Measurements from ENCODE around the gene IFT27.
"Not testable (repeated sequence)": the region's sequence is repeated elsewhere in the genome, so short reads cannot be mapped to it uniquely, and the experiment has no call there.

The IFT27 gene

DNA sequence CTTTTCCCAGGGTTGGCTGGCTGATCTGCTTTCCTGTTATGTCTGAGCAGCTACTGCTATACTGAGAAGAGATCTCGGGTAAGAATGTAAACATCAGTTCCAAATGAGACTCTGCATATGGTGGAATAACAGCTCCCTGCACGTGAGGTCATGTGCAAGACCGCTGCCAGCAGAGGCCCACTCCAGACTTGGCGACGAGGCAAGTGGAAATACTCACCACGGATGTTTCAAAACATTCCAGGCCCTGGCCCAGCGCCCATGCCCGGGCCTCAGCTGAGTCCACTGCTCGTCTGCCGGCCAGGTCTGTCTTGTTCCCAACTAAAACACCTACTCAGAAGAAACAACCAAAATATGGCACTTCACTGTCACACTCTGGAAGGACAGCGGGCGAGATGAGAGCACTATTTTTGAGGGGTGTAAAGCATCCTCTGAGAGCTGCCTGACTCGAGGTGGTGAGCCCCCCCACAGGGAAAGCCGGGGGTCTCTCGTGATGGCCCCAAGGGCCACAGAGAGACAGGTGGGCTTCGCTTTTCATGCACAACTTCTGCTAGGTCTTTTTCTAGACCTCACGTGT is 13.1 kb downstream of the IFT27 start:
- no peak overlapping the region for H3K27ac ChIP-seq (ENCODE audit: low read depth, low read length)
- no peaks in the 10 kb centered on the region for H3K9me3 ChIP-seq (ENCODE audit: low read length)
- no peak overlapping the region for H3K4me3 ChIP-seq (ENCODE audit: low read depth in 1 of 2, low read length in 2 of 2)
- H3K27me3 ChIP-seq (ENCODE audit: control insufficient read depth in 1 of 2, insufficient read depth in 2 of 2, low read length in 2 of 2) = no peaks in the 10 kb centered on the region
- H3K4me1 ChIP-seq (ENCODE audit: insufficient read depth, low read length) = peaks cover 34% of the 10 kb centered on the region
- peaks cover 8% of the 10 kb centered on the region for H3K36me3 ChIP-seq (ENCODE audit: insufficient read depth, low read length)
- no peak overlapping the region for H3K9ac ChIP-seq (ENCODE audit: low read length)

DNA sequence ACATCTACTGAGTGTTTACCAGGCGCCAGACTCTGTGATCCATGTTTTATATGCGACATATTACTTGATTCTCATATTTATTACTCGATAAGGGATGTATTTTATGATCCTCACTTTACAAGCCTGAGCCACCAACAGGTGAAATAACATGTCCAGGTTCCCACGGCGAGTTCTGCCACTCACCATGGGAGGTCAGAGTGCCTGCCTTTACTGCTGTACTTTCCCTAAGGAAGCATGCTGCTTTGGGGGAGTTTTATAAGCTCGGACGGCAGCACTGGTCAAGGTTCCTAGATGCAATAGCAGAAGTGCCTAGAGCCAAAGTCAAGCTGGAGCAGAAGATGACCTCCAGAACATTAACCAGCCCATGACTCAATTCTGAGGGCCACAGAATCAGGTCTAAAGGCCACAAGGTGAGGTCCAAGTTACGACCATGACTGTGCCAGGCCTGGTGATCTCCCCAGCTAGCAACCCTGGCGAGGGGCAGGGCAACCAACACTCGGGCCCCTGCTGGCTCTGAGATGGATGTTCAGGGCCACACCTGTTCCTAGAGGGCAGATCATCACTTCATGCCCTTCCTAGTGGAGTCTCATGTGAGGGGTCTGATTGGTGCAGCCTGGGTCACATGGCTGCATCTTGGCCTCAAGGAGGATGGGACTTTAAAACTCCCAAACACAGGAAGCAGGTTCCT is 14.2 kb downstream of the IFT27 start:
- no peaks in the 10 kb centered on the region for H3K9me3 ChIP-seq (ENCODE audit: low read length)
- no peak overlapping the region for H3K27ac ChIP-seq (ENCODE audit: low read depth, low read length)
- H3K36me3 ChIP-seq (ENCODE audit: insufficient read depth, low read length) = no peaks in the 10 kb centered on the region
- H3K27me3 ChIP-seq (ENCODE audit: control insufficient read depth in 1 of 2, insufficient read depth in 2 of 2, low read length in 2 of 2) = no peaks in the 10 kb centered on the region
- no peak overlapping the region for H3K9ac ChIP-seq (ENCODE audit: low read length)
- peaks cover 34% of the 10 kb centered on the region for H3K4me1 ChIP-seq (ENCODE audit: insufficient read depth, low read length)
- H3K4me3 ChIP-seq (ENCODE audit: low read depth in 1 of 2, low read length in 2 of 2) = no peak overlapping the region

DNA sequence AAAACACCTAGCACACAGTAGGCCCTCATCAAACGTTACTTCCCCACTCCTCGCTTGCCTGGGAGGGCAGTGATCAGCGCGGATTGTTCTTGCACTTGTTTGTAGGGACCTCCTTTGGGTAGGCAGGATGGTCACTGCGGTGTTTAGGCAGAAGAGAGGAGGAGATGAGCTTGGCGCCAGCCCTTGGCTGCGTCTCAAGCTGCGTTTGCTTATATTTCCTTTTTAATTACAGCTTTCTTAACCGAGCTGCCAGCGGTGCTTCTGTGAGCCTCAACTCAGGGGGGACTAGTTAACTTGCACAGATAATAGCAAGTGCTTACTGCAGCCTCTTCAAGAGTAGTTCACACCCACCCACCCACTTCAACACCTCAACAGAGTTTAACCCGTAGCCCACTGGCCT is 15.1 kb downstream of the IFT27 start:
- Histone ChIP-seq H3K4me3 (ENCODE audit: low read depth in 1 of 2, low read length in 2 of 2) (no peak overlapping the region), H3K27me3 (ENCODE audit: control insufficient read depth in 1 of 2, insufficient read depth in 2 of 2, low read length in 2 of 2) (peaks cover 0 to 7% of the 10 kb centered on the region in 2 donors), H3K27ac (ENCODE audit: low read depth, low read length) (no peak overlapping the region), H3K4me1 (ENCODE audit: insufficient read depth, low read length) (peaks cover 34% of the 10 kb centered on the region), H3K36me3 (ENCODE audit: insufficient read depth, low read length) (no peaks in the 10 kb centered on the region), H3K9me3 (ENCODE audit: low read length) (no peaks in the 10 kb centered on the region), H3K9ac (ENCODE audit: low read length) (no peak overlapping the region)

DNA sequence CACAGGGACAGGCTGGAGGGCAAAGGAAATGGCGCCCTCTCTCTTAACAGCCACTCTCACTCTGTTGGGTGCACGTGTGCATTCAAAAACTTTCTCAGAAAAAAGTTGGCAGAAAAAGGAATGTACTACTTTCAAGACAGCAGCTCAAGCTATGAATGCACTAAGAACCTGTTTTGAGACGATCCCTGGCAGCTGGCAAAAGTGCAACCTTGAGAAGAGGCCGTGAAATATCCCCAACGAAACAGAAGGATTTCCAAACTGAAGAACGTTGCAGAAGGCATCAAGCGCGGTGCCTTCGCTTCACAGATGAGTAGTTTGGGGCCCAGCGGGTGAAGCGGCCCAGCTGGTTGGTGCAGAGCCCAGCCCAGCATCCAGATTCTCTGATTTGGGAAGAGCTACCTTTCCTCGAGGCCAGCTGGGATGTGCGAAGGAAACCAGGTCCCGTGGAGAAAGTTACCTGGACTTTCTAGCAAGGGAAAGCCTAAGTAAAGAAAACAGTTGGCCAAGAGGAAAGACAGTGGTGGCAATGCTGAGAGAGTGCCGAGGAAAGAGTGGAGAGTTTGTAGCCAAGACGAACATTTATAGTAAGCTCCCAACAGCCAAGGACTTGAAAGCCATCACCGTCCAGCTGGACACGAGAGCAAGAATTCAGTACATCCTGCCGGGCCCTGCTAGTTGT is 16.3 kb downstream of the IFT27 start:
- Histone ChIP-seq H3K4me3 (ENCODE audit: low read depth in 1 of 2, low read length in 2 of 2) (no peak overlapping the region), H3K4me1 (ENCODE audit: insufficient read depth, low read length) (peaks cover 34% of the 10 kb centered on the region), H3K9me3 (ENCODE audit: low read length) (no peaks in the 10 kb centered on the region), H3K36me3 (ENCODE audit: insufficient read depth, low read length) (no peaks in the 10 kb centered on the region), H3K27me3 (ENCODE audit: control insufficient read depth in 1 of 2, insufficient read depth in 2 of 2, low read length in 2 of 2) (peaks cover 0 to 11% of the 10 kb centered on the region in 2 donors), H3K27ac (ENCODE audit: low read depth, low read length) (no peak overlapping the region), H3K9ac (ENCODE audit: low read length) (no peak overlapping the region)

DNA sequence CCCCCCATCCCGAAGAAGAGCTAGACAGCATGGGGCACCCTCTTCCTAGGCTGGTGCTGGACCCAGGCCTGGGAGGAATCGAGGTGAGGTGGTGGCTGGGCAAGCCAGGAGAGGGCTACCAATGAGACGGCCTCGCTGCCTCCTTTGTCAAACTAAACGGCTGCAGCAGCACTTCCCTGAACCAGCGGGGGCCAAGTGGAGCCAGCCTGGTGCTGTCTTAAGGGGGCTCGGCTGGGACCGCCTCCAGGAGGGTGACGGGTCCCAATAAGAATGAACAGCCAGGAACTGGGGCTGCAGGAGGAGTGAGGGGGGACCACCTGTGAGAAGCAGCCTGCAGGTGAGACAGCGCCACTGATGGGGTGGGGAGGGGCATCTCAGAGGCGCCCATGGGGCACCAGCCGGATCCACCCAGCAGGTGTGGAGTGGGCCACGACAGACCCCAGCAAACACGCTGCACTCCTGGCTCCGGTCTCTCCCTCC is 17.1 kb downstream of the IFT27 start:
- Histone ChIP-seq H3K9ac (ENCODE audit: low read length) (no peak overlapping the region), H3K4me1 (ENCODE audit: insufficient read depth, low read length) (peaks cover 34% of the 10 kb centered on the region), H3K27ac (ENCODE audit: low read depth, low read length) (no peak overlapping the region), H3K9me3 (ENCODE audit: low read length) (no peaks in the 10 kb centered on the region), H3K27me3 (ENCODE audit: control insufficient read depth in 1 of 2, insufficient read depth in 2 of 2, low read length in 2 of 2) (peaks cover 0 to 15% of the 10 kb centered on the region in 2 donors), H3K4me3 (ENCODE audit: low read depth in 1 of 2, low read length in 2 of 2) (no peak overlapping the region), H3K36me3 (ENCODE audit: insufficient read depth, low read length) (no peaks in the 10 kb centered on the region)

DNA sequence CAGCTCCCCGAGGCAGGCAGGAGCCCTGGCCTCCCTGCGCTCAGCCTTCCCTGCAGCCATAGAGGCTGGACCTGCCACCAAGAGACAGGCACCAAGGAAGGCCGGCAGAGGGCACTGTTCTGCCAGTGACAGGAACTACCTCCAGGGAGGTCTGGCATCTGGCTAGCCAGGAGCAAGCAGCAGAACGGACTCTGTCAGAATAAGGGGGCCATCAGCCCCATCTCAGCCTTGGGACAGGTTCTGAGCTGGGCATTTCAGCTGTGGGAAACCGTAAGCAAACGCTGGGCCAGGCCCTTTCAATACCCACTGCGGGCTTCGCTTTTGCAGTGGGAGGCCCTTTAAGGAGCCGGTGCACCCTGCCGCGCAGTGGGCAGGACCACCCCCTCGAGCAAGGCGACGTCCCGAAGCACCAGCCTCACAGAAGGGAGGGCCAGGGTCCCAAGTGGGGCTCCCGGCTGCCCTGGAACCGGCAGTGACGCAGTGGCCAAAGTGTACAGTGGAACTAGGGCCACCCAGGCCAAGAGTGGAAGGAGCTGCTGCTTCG is 18.2 kb downstream of the IFT27 start:
- Histone ChIP-seq H3K9me3 (ENCODE audit: low read length) (no peaks in the 10 kb centered on the region), H3K36me3 (ENCODE audit: insufficient read depth, low read length) (no peaks in the 10 kb centered on the region), H3K4me1 (ENCODE audit: insufficient read depth, low read length) (peaks cover 24% of the 10 kb centered on the region), H3K27me3 (ENCODE audit: control insufficient read depth in 1 of 2, insufficient read depth in 2 of 2, low read length in 2 of 2) (peaks cover 8 to 20% of the 10 kb centered on the region in 2 donors), H3K4me3 (ENCODE audit: low read depth in 1 of 2, low read length in 2 of 2) (no peak overlapping the region), H3K27ac (ENCODE audit: low read depth, low read length) (no peak overlapping the region), H3K9ac (ENCODE audit: low read length) (no peak overlapping the region)

DNA sequence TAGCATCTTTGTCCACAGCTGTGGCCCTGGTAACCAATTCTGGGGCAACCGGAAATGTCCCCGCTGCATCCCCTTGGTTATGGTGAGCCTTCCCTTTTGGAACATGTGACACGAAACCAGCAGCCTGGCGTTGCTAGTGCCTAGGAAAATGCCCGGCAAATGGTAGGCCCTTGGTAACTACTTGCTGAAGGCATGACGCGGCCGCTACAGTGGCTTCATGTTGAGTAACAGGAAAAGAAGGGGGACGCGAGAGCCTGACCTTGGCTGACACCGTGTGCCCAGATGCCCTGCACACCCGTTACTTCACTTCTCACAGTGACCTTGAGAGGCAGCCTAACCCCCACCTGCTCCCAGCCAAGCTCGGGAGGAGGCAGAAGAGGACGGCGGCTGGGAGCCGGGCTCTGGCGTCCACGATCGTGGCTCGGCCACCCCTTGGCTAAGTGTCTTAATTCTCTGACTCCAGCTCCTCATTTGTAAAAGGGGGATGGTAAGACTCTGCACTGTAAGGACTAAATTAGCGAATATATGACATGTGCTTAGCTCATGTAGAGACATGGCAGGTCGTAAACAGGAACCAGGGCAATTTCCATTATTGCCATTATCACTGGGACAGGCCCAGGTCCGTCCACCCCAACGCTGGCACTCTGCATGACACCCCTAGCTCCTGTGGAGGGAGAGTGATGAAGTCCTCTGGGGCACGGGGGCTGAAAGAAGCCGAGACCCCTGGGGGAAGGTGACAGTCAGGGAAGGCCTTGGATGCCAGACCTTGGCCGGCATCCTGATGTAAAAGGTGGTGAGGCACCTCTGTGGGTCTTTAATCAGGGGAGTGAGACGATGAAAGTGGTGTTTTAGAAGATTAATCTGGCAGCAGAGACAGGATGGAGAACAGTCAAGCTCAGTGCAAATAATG is 18.9 kb downstream of the IFT27 start:
- H3K4me3 ChIP-seq (ENCODE audit: low read depth in 1 of 2, low read length in 2 of 2) = no peak overlapping the region
- H3K27me3 ChIP-seq (ENCODE audit: control insufficient read depth in 1 of 2, insufficient read depth in 2 of 2, low read length in 2 of 2) = peaks cover 8 to 27% of the 10 kb centered on the region in 2 donors
- no peaks in the 10 kb centered on the region for H3K36me3 ChIP-seq (ENCODE audit: insufficient read depth, low read length)
- no peak overlapping the region for H3K27ac ChIP-seq (ENCODE audit: low read depth, low read length)
- no peaks in the 10 kb centered on the region for H3K9me3 ChIP-seq (ENCODE audit: low read length)
- no peak overlapping the region for H3K9ac ChIP-seq (ENCODE audit: low read length)
- peaks cover 16% of the 10 kb centered on the region for H3K4me1 ChIP-seq (ENCODE audit: insufficient read depth, low read length)

DNA sequence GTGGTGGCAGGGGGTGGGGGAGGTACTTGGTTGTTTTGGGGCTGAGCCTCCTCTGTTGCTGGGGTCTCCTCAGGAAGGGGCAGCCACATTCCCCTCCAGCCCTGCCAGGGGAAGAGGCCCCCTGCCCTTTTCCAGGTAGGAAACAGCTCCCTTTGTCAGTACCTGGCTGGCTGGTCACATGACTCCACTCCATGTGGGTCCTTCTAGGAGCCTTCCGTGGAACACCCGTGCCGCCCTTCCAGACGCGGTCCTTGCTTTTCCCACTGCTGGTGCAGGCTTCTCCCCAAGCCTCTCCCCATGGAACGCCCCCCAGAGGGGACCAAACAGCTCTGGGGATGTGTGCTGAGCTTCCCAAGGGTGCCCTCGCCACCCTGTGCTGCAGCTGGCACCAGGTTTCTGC is 19.9 kb downstream of the IFT27 start:
- no peak overlapping the region for H3K4me3 ChIP-seq (ENCODE audit: low read depth in 1 of 2, low read length in 2 of 2)
- H3K27ac ChIP-seq (ENCODE audit: low read depth, low read length) = no peak overlapping the region
- H3K4me1 ChIP-seq (ENCODE audit: insufficient read depth, low read length) = peaks cover 8% of the 10 kb centered on the region
- H3K9ac ChIP-seq (ENCODE audit: low read length) = no peak overlapping the region
- no peaks in the 10 kb centered on the region for H3K9me3 ChIP-seq (ENCODE audit: low read length)
- peaks cover 8 to 27% of the 10 kb centered on the region in 2 donors for H3K27me3 ChIP-seq (ENCODE audit: control insufficient read depth in 1 of 2, insufficient read depth in 2 of 2, low read length in 2 of 2)
- H3K36me3 ChIP-seq (ENCODE audit: insufficient read depth, low read length) = no peaks in the 10 kb centered on the region

DNA sequence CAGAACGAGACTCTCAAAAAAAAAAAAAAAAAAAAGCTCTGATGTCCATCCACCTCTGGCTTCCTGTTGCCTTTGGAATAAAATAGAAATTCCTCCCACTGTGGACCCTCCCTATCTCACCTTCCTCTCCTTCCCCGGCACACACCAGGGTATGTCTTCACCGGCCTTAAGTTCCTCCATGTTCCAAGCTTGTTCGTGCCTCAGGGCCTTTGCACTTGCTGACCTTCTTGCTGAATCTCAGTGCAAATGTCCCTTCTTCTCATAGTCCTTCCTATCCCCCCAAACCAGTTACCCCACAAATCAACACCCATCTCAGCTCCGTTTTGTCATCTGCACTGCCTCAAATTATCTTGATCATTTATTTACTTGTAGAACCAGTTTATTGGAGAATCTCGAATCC is 20.6 kb downstream of the IFT27 start:
- H3K9me3 ChIP-seq (ENCODE audit: low read length) = no peaks in the 10 kb centered on the region
- H3K4me1 ChIP-seq (ENCODE audit: insufficient read depth, low read length) = peaks cover under 1% of the 10 kb centered on the region
- H3K9ac ChIP-seq (ENCODE audit: low read length) = no peak overlapping the region
- peaks cover 8 to 27% of the 10 kb centered on the region in 2 donors for H3K27me3 ChIP-seq (ENCODE audit: control insufficient read depth in 1 of 2, insufficient read depth in 2 of 2, low read length in 2 of 2)
- H3K27ac ChIP-seq (ENCODE audit: low read depth, low read length) = no peak overlapping the region
- H3K36me3 ChIP-seq (ENCODE audit: insufficient read depth, low read length) = no peaks in the 10 kb centered on the region
- no peak overlapping the region for H3K4me3 ChIP-seq (ENCODE audit: low read depth in 1 of 2, low read length in 2 of 2)

DNA sequence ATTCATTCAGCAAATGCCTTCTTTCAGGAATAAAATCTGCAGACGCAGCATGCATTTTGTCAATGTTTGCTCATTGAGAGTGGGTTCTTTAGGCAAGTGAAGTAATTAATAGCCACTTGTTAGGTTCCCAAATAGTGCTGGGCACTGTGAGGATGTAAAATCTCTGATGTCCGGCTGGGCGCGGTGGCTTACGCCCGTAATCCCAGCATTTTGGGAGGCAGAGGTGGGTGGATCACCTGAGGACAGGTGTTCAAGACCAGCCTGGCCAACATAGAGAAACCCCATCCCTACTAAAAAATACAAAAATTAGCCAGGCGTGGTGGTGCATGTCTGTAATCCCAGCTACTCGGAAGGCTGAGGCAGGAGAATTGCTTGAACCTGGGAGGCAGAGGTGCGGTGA is 21.0 kb downstream of the IFT27 start:
- H3K9ac ChIP-seq (ENCODE audit: low read length); H3K36me3 ChIP-seq (ENCODE audit: insufficient read depth, low read length); H3K4me3 ChIP-seq (ENCODE audit: low read depth in 1 of 2, low read length in 2 of 2); H3K9me3 ChIP-seq (ENCODE audit: low read length); H3K4me1 ChIP-seq (ENCODE audit: insufficient read depth, low read length); H3K27ac ChIP-seq (ENCODE audit: low read depth, low read length): not testable (repeated sequence)
- peaks cover 8 to 27% of the 10 kb centered on the region in 2 donors for H3K27me3 ChIP-seq (ENCODE audit: control insufficient read depth in 1 of 2, insufficient read depth in 2 of 2, low read length in 2 of 2)

DNA sequence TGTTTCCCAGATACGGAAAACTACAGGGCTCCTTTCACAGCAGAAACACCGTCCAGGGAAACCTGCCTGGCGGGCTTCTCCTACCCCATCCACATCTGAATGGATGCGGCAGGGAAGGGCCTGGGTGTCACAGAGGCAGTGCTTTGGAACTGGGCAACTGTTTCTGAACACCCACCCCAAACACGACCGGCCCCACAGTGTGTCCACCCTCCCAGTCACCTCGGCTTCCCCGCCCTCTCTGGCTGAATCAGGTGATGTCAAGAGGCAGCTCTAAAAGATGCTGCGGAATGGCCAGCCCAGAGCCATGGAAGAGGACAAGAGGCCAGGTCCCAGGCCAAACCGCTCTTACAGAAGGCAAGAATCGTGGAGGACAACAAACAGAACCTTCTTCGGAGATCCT is 22.0 kb downstream of the IFT27 start:
- no peak overlapping the region for H3K27ac ChIP-seq (ENCODE audit: low read depth, low read length)
- H3K4me1 ChIP-seq (ENCODE audit: insufficient read depth, low read length) = no peaks in the 10 kb centered on the region
- H3K9me3 ChIP-seq (ENCODE audit: low read length) = no peaks in the 10 kb centered on the region
- H3K4me3 ChIP-seq (ENCODE audit: low read depth in 1 of 2, low read length in 2 of 2) = no peak overlapping the region
- no peak overlapping the region for H3K9ac ChIP-seq (ENCODE audit: low read length)
- H3K27me3 ChIP-seq (ENCODE audit: control insufficient read depth in 1 of 2, insufficient read depth in 2 of 2, low read length in 2 of 2) = peaks cover 8 to 27% of the 10 kb centered on the region in 2 donors
- H3K36me3 ChIP-seq (ENCODE audit: insufficient read depth, low read length) = no peaks in the 10 kb centered on the region

All from muscle layer of colon (tissue), 2 donors.